NB4 (cell line): ENCODE measurements around the gene KSR2.

Experiments used
- CTCF ChIP-seq: IDR thresholded peaks from one replicate; pipeline ENCODE4 v1.5.1; 2012; ENCODE audit warnings: low read depth, low read length
- MYC ChIP-seq: IDR thresholded peaks from 2 replicates; pipeline ENCODE4 v1.6.1; 2011; ENCODE audit warnings: low read depth, low read length
- POLR2A ChIP-seq: IDR thresholded peaks from 2 replicates; pipeline ENCODE4 v1.6.1; 2011; ENCODE audit warnings: mild to moderate bottlenecking; ENCODE audit not compliant: insufficient read length; ENCODE audit errors: extremely low read depth

GRCh38 chr12:117671734-117672133 lies 297.1 kb downstream of the KSR2 start:
- TF ChIP-seq CTCF (peak; percentile 90), POLR2A (no peak), MYC (no peak)
